ENCODE results near the gene VSX1.

Gene VSX1

GRCh38 chr20:25052255-25053194 lies 29.4 kb downstream of the VSX1 start:
- DNase-seq: no peak

GRCh38 chr20:25051386-25052155 lies 30.4 kb downstream of the VSX1 start:
- no peak for DNase-seq

- no peak for DNase-seq
Observed at GRCh38 chr20:25050501-25051350, 31.2 kb downstream of the VSX1 start.

GRCh38 chr20:25050082-25050481 lies 31.9 kb downstream of the VSX1 start:
- no peak for DNase-seq

GRCh38 chr20:25049261-25050060 lies 32.5 kb downstream of the VSX1 start:
- DNase-seq: no peak

- no peak for DNase-seq
Observed at GRCh38 chr20:25048519-25048952, 33.4 kb downstream of the VSX1 start.

- DNase-seq: no peak
Observed at GRCh38 chr20:25047766-25048165, 34.2 kb downstream of the VSX1 start.

GRCh38 chr20:25046736-25047666 lies 34.9 kb downstream of the VSX1 start:
- DNase-seq: no peak

GRCh38 chr20:25046181-25046641 lies 35.7 kb downstream of the VSX1 start:
- DNase-seq: no peak

- no peak for DNase-seq
Observed at GRCh38 chr20:25045343-25045712, 36.6 kb downstream of the VSX1 start.

GRCh38 chr20:25044660-25045342 lies 37.1 kb downstream of the VSX1 start:
- no peak for DNase-seq

- DNase-seq: no peak
Observed at GRCh38 chr20:25044261-25044560, 37.7 kb downstream of the VSX1 start.

- DNase-seq: no peak
Observed at GRCh38 chr20:25043499-25044260, 38.3 kb downstream of the VSX1 start.

- no peak for DNase-seq
Observed at GRCh38 chr20:25042531-25043498, 39.1 kb downstream of the VSX1 start.

- DNase-seq: no peak
Observed at GRCh38 chr20:25041813-25042530, 40.0 kb downstream of the VSX1 start.

GRCh38 chr20:25040438-25040831 lies 41.5 kb downstream of the VSX1 start:
- no peak for DNase-seq

- no peak for DNase-seq
Observed at GRCh38 chr20:25039697-25040437, 42.1 kb downstream of the VSX1 start.
